ENCODE measurements around the gene TRAPPC8.

- TF ChIP-seq CTCF (IDR thresholded peaks at IDR 0.05) (no peak), POLR2A (IDR thresholded peaks at IDR 0.05) (no peak), EP300 (IDR thresholded peaks at IDR 0.05) (no peak)
These were observed 123.1 kb downstream of the TRAPPC8 start for GRCh38 chr18:31819925-31820229.
